Activated naive CD4-positive, alpha-beta T cell (primary cell): Measurements from ENCODE around the gene ITPR1.

Experiments
- DNase-seq, 4 experiments: peaks; one replicate each; lab custom pipeline; 2025; lab: John Stamatoyannopoulos, UW

Gene ITPR1

DNA sequence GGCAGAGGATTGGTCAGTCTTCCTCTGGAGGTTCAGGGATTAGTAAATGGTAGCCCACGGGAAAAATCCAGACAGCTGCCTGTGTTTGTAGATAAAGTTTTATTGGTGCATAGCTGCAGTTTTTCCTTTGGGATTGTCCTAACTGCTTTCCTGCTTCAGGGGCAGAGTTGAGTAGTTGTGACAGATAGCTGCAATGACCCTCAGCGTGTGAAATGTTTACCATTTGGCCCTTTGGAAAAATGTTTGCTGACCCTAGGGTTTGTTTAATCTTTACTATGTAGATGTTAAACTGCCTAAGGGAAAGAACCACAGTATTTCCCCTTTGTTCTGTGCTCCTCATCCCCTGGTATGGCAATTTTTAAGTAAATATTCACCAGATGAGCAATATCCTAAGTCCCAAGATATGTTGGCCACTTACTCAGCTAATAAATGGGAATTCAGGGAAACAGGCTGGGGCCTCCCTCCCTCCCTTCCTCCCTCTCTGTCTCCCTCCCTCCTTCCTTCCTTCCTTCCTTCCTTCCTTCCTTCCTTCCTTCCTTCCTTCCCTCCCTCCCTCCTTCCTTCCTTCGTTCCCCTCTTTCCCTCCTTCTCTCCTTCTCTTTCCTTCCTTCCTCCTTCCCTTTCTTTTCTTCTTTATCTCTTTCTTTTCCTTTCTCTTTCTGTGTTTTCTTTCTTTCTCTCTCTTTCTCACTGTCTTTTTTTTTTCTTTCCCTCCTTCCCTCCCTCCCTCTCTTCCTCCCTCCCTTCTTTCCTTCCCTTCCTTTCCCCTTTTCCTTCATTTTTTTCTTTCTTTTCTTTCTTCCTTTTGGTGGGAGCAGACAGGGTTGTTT, 251.5 kb downstream of the ITPR1 start:
- no peak for DNase-seq

DNA sequence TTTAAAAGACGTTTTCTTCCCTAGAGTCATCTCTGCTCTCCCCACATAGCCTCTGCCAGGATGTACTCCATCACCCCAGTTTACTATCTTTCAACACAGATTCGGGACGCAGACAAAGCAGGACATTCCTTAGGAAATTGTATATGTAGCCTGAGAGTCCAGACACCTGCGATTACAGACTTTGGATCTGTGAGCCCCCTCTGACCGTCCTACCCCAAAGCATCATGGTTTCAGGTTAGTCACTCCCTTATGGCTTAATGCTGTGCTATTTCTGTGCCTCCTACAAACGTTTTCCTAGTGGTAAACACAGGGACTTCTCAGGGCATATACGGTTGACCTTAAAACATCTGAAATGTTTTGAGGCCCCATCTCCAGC, 252.1 kb downstream of the ITPR1 start:
- DNase-seq: no peak

- DNase-seq: no peak
These were observed 253.3 kb downstream of the ITPR1 start for GRCh38 chr3:4746241-4746958.

DNA sequence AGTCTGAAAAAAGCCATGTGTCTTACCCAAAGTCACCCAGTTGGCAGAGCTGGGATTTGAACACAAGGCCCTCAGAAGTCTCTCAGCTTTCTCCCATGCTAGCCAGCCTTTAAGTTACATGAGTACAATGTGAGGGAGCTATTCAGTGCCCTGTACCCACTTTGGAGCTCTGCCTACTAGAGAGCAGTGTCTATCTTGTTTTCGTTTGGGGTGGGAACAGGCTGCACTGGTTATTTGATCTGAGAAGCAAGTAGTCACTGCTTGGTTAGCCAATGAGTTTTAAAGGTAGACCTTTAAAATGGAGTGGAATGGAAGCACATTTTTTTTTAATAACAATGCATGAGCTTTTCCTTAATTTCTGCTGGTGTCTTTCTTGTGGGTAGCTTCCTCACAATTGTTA, 255.0 kb downstream of the ITPR1 start:
- DNase-seq: no peak

- DNase-seq: no peak
These were observed 255.7 kb downstream of the ITPR1 start for GRCh38 chr3:4748701-4749378.

GRCh38 chr3:4749567-4750002, 256.4 kb downstream of the ITPR1 start:
- DNase-seq: no peak

DNA sequence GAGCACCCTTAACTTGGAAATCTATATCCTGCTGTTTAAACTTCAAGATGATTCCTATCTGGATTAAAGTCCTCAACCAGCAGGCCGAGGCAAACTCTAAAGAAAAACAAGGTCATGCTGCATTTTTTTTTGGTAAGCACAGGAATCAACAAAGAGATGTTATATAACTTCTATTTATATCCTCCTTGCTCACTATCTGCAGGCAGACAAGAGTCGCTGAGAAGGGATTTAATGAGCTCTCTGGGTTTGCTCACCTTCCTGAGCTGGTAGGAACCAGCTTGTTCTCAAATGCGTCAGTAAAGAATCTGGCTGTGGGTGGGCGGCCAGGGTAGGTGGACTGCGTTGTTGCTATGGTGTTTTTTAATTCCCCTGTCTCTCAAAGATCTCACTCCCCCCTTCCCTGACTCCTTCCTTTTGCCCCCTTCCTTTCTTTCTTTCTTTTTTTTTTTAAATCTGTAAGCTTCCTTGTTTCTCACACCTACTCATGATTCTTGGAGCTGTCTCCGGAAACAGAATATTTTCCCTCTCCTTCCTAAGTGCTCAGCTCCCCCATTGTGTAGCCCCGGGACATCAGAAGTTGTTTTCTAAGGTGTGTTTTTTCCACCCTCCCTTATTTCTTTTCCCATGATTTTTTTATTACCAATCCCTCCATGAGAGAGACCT, 257.3 kb downstream of the ITPR1 start:
- no peak for DNase-seq

GRCh38 chr3:4751029-4751501, 257.9 kb downstream of the ITPR1 start:
- no peak for DNase-seq

DNA sequence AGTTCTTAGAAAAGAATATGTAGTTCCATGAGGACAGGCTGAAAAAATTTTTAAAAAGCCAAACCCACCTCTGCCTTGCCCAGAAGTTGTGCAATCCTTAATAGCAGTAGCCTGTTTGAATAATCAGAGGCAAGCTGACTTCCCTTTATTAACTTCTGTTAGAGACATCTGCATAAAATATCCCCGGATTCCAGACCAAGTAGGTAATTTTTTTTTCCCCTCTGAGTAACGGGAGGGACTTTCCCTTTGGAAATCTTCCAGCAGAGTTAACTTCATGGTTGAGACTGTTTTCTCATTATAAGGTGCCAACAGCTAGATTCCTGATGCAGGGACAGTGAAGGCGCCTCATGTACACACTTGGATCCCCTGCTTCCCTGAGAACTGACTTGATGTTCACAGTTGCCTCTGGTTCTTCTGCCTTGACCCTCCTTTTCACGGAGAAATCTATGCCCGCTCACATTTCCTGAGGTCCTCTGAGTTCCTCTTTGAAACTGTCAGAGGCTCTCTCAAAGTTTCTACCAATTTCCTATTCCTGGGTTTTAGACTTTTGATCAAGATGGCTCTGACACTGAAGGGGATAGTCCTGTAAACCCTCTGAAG, 258.5 kb downstream of the ITPR1 start:
- DNase-seq: no peak

DNA sequence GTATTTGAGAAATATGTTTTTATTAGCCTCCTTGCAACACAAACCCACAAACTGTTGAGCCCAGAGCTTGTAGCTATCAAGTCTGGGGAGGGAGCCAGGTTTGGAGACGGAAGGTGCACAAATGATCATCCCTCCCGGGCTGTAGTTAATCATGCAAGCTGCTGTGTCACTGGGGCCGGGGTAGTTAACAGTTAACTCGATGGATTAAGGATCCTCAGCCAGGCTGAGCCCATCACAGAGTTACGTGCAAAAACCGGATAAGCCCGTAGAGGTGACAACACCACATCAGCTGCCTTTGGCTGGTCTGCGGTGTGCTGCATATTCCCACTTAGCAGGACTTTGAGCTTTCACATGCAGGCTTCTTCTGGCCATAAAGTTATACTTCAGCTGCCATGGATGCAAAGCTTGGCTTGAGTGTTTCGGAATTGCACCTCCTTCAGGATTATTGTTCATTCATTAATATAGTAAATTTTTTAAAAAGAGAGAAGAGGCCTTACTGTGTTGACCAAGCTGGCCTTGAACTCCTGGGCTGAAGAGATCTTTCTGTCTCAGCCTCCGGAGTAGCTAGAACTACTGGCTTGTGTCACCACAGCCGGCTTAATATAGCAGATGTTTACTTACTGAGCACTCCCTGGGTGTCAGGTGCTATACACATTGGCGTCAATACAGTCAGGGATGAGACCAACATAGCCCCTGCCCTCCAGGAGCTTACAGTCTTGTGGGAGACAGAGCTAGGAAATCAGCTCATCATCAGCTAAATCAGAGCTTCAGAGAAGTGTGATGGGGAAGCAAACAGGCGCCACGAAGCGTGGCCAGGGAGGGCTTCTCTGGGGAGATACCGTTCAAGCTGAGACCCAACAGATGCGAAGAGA, 259.3 kb downstream of the ITPR1 start:
- no peak for DNase-seq

DNA sequence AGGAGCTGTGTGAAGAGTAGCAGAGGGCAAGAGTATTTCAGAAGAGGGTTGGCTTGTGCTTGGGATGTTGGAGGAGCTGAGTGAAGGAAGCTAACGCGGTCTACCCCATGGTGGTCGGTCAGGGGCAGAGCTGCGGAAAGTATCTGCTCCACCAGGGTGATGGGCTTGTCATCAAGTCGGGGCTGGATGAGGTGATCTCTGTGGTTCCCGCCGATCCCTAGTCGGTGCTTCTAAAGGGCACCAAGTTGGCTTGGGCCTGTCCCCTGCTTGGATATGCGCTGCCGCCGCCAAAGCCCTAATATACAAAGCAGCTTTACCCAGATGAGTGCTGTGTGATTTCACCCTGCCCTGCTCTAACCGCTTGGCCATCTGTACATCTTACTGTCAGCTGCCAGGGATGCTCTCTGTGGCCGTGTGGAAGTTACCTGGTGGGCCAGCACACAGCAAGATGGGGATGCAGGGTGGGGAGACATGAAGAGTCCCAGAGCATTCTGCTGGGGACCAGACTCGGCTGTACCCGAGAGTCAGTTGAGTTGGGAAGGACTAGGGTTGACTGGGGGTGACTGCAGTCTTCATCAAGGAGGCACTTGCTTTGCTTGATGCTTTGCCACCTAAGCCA, 260.0 kb downstream of the ITPR1 start:
- no peak for DNase-seq

DNA sequence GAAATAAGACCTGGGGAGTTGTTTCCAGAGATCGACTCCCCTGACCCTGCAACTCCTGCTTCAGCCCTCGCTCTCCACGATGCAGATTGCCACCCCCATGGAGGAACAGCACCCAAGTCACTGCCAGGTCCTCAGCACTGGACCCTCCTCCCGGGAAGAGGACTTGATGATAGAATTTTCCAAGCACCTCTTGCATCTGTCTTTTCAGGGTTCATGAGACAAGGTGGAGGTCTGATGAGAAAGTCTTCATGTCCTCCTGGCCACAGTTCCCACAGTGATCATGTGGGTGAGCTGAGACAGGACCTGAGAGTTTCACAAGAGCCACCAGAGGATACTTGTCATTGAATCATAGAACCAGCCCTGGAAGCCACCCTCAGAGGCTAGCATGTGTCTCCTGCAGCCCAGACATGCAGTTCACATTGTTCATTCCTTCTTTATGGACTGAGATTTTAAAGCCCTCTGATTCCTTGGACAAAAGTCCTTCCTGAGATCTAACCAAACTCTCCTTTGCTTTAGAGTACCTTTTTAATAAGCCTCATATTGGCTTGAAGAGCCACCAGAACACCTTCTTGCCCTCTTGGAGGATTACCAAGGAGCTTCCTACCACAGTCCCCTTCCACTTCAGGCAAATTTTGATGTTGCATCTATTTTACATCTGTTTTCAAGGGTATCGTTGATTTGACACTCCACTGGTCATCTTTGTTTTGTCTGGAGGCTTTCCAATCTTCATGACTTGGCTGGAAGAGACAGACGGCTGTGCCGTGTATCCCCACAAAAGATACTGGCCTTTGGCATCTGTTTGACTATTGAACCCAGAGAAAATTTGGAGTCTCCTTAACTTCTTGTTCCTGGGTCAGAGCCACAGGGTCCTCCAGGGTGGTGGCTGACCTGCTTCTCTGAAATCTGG, 261.3 kb downstream of the ITPR1 start:
- no peak for DNase-seq

DNA sequence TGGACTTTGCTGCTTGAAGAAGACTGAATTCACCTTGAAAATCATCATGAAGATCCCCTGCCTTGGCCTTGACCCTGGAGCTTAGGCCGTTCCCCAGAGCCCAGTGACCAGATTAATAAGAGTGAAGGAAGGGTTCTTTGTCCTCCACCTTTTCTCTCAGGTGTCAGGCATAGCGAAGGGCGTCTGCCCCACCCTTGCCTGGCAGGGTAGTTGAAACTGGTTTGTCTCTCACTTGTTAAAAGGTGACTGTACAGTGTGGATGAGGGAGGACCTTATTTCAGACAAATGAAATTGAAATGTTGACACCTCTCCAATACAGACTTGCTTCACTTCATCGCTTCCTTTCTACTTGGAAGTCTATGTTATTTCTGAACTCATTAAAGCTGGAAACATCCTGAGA, 262.4 kb downstream of the ITPR1 start:
- no peak for DNase-seq

- no peak for DNase-seq
These were observed 263.1 kb downstream of the ITPR1 start for GRCh38 chr3:4756057-4756775.

- DNase-seq: no peak
These were observed 263.9 kb downstream of the ITPR1 start for GRCh38 chr3:4756855-4757574.

- no peak for DNase-seq
These were observed 264.6 kb downstream of the ITPR1 start for GRCh38 chr3:4757575-4758248.

GRCh38 chr3:4758249-4758860, 265.2 kb downstream of the ITPR1 start:
- no peak for DNase-seq
